ENCODE measurements around the gene SRC.
"Not testable (repeated sequence)": the region's sequence is repeated elsewhere in the genome, so short reads cannot be mapped to it uniquely, and the experiment has no call there.

The SRC gene

DNA sequence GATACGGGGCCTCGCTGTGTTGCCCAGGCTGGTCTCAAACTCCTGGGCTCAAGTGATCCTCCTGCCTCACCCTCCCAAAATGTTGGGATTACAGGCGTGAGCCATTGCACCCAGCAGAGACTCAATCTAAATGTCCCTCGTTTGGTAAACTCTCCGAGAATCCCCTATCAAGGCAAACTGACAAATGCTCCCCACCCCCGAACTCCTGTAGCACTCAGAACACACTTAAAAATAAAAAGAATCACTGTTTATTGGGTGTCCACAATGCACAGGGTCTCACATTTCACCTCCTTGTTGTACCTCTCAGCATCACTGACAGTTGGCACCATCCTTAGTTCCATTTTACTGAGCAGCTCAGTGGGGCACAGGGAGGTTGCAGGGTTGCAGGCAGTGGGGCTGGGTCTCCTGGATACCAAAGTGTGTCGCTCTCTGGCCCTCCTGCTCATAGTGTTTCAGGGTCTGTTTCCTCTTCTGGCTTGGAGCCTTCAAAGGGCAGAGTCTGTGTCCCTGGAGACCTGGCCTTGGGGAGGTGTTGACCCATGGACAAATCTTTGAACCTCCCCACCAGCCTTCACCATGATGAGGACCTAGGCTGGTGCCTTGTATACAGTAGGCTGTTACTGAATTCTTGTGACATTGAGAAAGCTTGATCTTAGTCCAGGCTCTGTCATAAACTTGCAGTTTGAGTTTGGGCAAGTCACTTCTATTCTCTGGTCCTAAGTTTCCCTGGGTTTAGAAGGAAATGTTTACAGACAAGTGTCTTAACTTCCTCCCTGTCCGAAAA, 8.5 kb upstream of the SRC start:
- Histone ChIP-seq H4K20me1 (ENCODE audit: insufficient read depth, low read length) (no peaks in the 10 kb centered on the region), H2AFZ (ENCODE audit: low read length) (no peak overlapping the region), H3K4me1 (ENCODE audit: insufficient read depth, low read length, severe bottlenecking) (no peaks in the 10 kb centered on the region), H3K27ac (ENCODE audit: low read depth, low read length, poor library complexity, severe bottlenecking) (no peak overlapping the region), H3K4me2 (ENCODE audit: low read length) (no peak overlapping the region), H3F3A (ENCODE audit: insufficient read depth, low read length) (no peaks in the 10 kb centered on the region), H3K9me2 (ENCODE audit: low read depth, low read length) (no peaks in the 10 kb centered on the region), H3K27me3 (ENCODE audit: insufficient read depth, low read length) (no peaks in the 10 kb centered on the region; the same call in 1 of the 2 replicates), H3K9ac (ENCODE audit: low read length) (no peak overlapping the region), H3K36me3 (ENCODE audit: insufficient read depth, low read length) (no peaks in the 10 kb centered on the region), H3K79me2 (ENCODE audit: insufficient read depth, low read length) (no peaks in the 10 kb centered on the region), H3K4me3 (ENCODE audit: low read depth, low read length, poor library complexity, severe bottlenecking) (no peak overlapping the region), H3K9me3 (ENCODE audit: low read length) (no peaks in the 10 kb centered on the region)
- TF ChIP-seq EZH2 (IDR thresholded peaks at IDR 0.05; ENCODE audit: borderline replicate concordance, low read length) = no peak
- TF ChIP-seq, protein P1, sequence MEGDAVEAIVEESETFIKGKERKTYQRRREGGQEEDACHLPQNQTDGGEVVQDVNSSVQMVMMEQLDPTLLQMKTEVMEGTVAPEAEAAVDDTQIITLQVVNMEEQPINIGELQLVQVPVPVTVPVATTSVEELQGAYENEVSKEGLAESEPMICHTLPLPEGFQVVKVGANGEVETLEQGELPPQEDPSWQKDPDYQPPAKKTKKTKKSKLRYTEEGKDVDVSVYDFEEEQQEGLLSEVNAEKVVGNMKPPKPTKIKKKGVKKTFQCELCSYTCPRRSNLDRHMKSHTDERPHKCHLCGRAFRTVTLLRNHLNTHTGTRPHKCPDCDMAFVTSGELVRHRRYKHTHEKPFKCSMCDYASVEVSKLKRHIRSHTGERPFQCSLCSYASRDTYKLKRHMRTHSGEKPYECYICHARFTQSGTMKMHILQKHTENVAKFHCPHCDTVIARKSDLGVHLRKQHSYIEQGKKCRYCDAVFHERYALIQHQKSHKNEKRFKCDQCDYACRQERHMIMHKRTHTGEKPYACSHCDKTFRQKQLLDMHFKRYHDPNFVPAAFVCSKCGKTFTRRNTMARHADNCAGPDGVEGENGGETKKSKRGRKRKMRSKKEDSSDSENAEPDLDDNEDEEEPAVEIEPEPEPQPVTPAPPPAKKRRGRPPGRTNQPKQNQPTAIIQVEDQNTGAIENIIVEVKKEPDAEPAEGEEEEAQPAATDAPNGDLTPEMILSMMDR (IDR thresholded peaks at IDR 0.05; ENCODE audit: low read length) = no peak

DNA sequence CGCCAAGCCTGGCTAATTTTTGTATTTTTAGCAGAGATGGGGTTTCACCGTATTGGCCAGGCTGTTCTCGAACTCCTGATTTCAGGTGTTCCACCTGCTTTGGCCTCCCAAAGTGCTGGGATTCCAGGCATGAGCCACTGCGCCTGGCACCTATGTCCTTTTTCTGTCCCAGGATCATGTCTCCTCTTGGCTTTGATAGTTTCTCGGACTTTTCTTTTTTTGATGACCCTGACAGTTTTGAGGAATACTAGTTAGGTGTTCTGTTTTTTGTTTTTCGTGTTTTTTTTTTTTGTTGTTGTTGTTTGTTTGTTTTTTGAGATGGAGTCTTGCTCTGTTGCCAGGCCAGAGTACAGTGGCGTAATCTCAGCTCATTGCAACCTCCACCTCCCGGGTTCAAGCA, 7.6 kb upstream of the SRC start:
- not testable (repeated sequence) for H3K9me3 ChIP-seq (ENCODE audit: low read length); H3K27me3 ChIP-seq (ENCODE audit: insufficient read depth, low read length); H3K79me2 ChIP-seq (ENCODE audit: insufficient read depth, low read length); H3K9ac ChIP-seq (ENCODE audit: low read length); H3F3A ChIP-seq (ENCODE audit: insufficient read depth, low read length); H3K36me3 ChIP-seq (ENCODE audit: insufficient read depth, low read length); H3K4me1 ChIP-seq (ENCODE audit: insufficient read depth, low read length, severe bottlenecking); H3K27ac ChIP-seq (ENCODE audit: low read depth, low read length, poor library complexity, severe bottlenecking); H3K9me2 ChIP-seq (ENCODE audit: low read depth, low read length); H3K4me3 ChIP-seq (ENCODE audit: low read depth, low read length, poor library complexity, severe bottlenecking); H3K4me2 ChIP-seq (ENCODE audit: low read length); H4K20me1 ChIP-seq (ENCODE audit: insufficient read depth, low read length); H2AFZ ChIP-seq (ENCODE audit: low read length)

DNA sequence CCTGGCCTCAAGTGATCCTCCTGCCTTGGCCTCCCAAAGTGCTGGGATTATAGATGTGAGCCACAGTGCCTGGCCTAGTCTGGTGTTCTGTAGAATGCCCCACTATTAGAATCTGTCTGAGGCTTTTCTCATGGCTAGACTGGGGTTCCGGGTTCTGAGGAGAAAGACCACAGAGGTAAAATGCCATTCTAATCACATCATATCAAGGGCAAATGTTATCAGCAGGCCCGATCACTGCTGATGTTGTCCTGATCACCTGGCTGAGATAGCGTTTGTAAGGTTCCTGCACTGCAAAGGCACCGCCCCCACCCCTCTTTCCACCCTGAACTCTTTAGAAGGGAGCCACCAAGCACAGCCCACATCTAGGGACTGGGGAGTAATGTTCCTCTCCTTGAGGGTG, 6.7 kb upstream of the SRC start:
- no peaks in the 10 kb centered on the region for H3F3A ChIP-seq (ENCODE audit: insufficient read depth, low read length)
- H3K27me3 ChIP-seq (ENCODE audit: insufficient read depth, low read length) = no peaks in the 10 kb centered on the region
- no peaks in the 10 kb centered on the region for H3K9me3 ChIP-seq (ENCODE audit: low read length)
- H3K4me2 ChIP-seq (ENCODE audit: low read length) = no peak overlapping the region
- no peaks in the 10 kb centered on the region for H3K4me1 ChIP-seq (ENCODE audit: insufficient read depth, low read length, severe bottlenecking)
- H3K79me2 ChIP-seq (ENCODE audit: insufficient read depth, low read length) = no peaks in the 10 kb centered on the region
- no peak overlapping the region for H2AFZ ChIP-seq (ENCODE audit: low read length)
- TF ChIP-seq EZH2 (IDR thresholded peaks at IDR 0.05; ENCODE audit: borderline replicate concordance, low read length) = no peak
- TF ChIP-seq, protein P1 (IDR thresholded peaks at IDR 0.05; ENCODE audit: low read length) = no peak
- no peak overlapping the region for H3K4me3 ChIP-seq (ENCODE audit: low read depth, low read length, poor library complexity, severe bottlenecking)
- H3K9ac ChIP-seq (ENCODE audit: low read length) = no peak overlapping the region
- no peak overlapping the region for H3K27ac ChIP-seq (ENCODE audit: low read depth, low read length, poor library complexity, severe bottlenecking)
- H3K9me2 ChIP-seq (ENCODE audit: low read depth, low read length) = no peaks in the 10 kb centered on the region
- H3K36me3 ChIP-seq (ENCODE audit: insufficient read depth, low read length) = no peaks in the 10 kb centered on the region
- no peaks in the 10 kb centered on the region for H4K20me1 ChIP-seq (ENCODE audit: insufficient read depth, low read length)

DNA sequence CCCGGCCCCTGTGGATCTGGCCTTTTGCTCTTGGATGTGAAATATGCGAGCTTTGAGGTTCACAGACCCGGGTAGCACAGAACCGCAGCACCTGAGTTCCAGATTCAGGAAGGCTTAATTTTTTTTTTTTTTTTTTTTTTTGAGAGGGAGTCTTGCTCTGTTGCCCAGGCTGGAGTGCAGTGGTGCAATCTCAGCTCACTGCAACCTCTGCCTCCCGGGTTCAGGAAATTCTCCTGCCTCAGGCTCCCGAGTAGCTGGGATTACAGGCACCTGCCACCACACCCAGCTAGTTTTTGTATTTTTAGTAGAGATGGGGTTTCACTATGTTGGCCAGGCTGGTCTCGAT, 6.2 kb upstream of the SRC start:
- not testable (repeated sequence) for H3K4me1 ChIP-seq (ENCODE audit: insufficient read depth, low read length, severe bottlenecking); H3F3A ChIP-seq (ENCODE audit: insufficient read depth, low read length); H3K27ac ChIP-seq (ENCODE audit: low read depth, low read length, poor library complexity, severe bottlenecking); H4K20me1 ChIP-seq (ENCODE audit: insufficient read depth, low read length); H3K27me3 ChIP-seq (ENCODE audit: insufficient read depth, low read length); H3K4me2 ChIP-seq (ENCODE audit: low read length); H3K9ac ChIP-seq (ENCODE audit: low read length); H3K9me3 ChIP-seq (ENCODE audit: low read length); H3K9me2 ChIP-seq (ENCODE audit: low read depth, low read length); H2AFZ ChIP-seq (ENCODE audit: low read length); H3K36me3 ChIP-seq (ENCODE audit: insufficient read depth, low read length); H3K79me2 ChIP-seq (ENCODE audit: insufficient read depth, low read length); H3K4me3 ChIP-seq (ENCODE audit: low read depth, low read length, poor library complexity, severe bottlenecking)

Measured in OCI-LY1 (cell line).